Measurements from ENCODE around the gene SLC16A11. TPM values are rescaled to one million over a fixed set of nuclear protein-coding genes. Genes with fewer than 3 reads are reported as not detected.

Gene SLC16A11
- polyA plus RNA-seq, 1 donor from 2014 or later, result not detected

DNA sequence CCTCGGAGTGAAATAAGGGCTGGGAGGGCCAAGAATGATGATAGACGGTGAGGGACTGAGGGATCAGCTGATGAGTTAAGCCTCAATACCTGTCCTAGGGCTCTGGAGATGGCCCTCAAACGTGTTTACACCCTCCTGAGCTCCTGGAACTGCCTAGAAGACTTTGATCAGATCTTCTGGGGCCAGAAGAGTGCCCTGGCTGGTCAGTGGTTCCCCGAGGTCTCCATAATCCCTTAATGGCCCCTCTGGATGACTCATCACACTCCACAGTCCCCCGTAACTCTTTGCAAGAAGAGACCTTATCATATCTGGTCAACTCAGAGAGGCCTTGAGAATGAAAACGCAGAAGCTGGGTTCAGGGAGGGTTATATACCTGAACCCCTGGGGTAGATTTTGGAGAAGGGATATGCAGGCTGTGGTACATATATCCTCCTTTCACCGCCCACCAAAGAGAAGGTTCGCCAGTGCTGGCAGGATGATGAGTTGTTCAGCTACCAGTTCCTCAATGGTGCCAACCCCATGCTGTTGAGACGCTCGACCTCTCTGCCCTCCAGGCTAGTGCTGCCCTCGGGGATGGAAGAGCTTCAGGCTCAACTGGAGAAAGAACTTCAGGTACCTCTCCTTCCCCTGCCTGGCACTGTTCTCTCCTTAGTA lies 44.9 kb downstream of the SLC16A11 start:
- no peaks in the 10 kb centered on the region for H3K9me2 ChIP-seq (ENCODE audit: insufficient read depth, low read length)
- no peak overlapping the region for H3K4me3 ChIP-seq (ENCODE audit: low read length)
- no peak overlapping the region for H2AFZ ChIP-seq (ENCODE audit: low read depth, low read length)
- no peak overlapping the region for H3K27ac ChIP-seq (ENCODE audit: low read length)
- no peaks in the 10 kb centered on the region for H3K9me3 ChIP-seq (ENCODE audit: low read length)
- H3K4me2 ChIP-seq (ENCODE audit: low read length), result no peak overlapping the region
- no peak overlapping the region for H3K9ac ChIP-seq (ENCODE audit: low read length)
- no peaks in the 10 kb centered on the region for H4K20me1 ChIP-seq (ENCODE audit: insufficient read depth)
- H3F3A ChIP-seq (ENCODE audit: insufficient read depth, low read length, poor library complexity, severe bottlenecking), result no peaks in the 10 kb centered on the region
- TF ChIP-seq, protein P1, sequence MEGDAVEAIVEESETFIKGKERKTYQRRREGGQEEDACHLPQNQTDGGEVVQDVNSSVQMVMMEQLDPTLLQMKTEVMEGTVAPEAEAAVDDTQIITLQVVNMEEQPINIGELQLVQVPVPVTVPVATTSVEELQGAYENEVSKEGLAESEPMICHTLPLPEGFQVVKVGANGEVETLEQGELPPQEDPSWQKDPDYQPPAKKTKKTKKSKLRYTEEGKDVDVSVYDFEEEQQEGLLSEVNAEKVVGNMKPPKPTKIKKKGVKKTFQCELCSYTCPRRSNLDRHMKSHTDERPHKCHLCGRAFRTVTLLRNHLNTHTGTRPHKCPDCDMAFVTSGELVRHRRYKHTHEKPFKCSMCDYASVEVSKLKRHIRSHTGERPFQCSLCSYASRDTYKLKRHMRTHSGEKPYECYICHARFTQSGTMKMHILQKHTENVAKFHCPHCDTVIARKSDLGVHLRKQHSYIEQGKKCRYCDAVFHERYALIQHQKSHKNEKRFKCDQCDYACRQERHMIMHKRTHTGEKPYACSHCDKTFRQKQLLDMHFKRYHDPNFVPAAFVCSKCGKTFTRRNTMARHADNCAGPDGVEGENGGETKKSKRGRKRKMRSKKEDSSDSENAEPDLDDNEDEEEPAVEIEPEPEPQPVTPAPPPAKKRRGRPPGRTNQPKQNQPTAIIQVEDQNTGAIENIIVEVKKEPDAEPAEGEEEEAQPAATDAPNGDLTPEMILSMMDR (IDR thresholded peaks at IDR 0.05; ENCODE audit: poor library complexity, severe bottlenecking), result no peak
- no peak for TF ChIP-seq RAD21 (conservative IDR thresholded peaks at IDR 0.05)
- TF ChIP-seq MXI1 (conservative IDR thresholded peaks at IDR 0.05; ENCODE audit: poor library complexity, severe bottlenecking), result no peak
- no peak for TF ChIP-seq TAF1 (IDR thresholded peaks at IDR 0.05; ENCODE audit: low read depth)
- TF ChIP-seq, protein P2, sequence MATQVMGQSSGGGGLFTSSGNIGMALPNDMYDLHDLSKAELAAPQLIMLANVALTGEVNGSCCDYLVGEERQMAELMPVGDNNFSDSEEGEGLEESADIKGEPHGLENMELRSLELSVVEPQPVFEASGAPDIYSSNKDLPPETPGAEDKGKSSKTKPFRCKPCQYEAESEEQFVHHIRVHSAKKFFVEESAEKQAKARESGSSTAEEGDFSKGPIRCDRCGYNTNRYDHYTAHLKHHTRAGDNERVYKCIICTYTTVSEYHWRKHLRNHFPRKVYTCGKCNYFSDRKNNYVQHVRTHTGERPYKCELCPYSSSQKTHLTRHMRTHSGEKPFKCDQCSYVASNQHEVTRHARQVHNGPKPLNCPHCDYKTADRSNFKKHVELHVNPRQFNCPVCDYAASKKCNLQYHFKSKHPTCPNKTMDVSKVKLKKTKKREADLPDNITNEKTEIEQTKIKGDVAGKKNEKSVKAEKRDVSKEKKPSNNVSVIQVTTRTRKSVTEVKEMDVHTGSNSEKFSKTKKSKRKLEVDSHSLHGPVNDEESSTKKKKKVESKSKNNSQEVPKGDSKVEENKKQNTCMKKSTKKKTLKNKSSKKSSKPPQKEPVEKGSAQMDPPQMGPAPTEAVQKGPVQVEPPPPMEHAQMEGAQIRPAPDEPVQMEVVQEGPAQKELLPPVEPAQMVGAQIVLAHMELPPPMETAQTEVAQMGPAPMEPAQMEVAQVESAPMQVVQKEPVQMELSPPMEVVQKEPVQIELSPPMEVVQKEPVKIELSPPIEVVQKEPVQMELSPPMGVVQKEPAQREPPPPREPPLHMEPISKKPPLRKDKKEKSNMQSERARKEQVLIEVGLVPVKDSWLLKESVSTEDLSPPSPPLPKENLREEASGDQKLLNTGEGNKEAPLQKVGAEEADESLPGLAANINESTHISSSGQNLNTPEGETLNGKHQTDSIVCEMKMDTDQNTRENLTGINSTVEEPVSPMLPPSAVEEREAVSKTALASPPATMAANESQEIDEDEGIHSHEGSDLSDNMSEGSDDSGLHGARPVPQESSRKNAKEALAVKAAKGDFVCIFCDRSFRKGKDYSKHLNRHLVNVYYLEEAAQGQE (IDR thresholded peaks at IDR 0.05; ENCODE audit: borderline replicate concordance), result no peak
- no peak for TF ChIP-seq POLR2AphosphoS5 (IDR thresholded peaks at IDR 0.05)
- TF ChIP-seq EZH2 (IDR thresholded peaks at IDR 0.05; ENCODE audit: borderline replicate concordance, insufficient read depth, low read length, poor library complexity, severe bottlenecking), result no peak
- no peak for TF ChIP-seq SMC3 (conservative IDR thresholded peaks at IDR 0.05; ENCODE audit: poor library complexity)
- no peak for TF ChIP-seq EP300 (conservative IDR thresholded peaks at IDR 0.05; ENCODE audit: poor library complexity, severe bottlenecking)
- H3K79me2 ChIP-seq (replicated peaks; ENCODE audit: insufficient read depth, low read length), result no peaks in the 10 kb centered on the region
- H3K36me3 ChIP-seq (ENCODE audit: insufficient read depth, low read length), result no peaks in the 10 kb centered on the region
- peaks cover 9% of the 10 kb centered on the region for H3K27me3 ChIP-seq (ENCODE audit: insufficient read depth, low read depth, low read length)

DNA sequence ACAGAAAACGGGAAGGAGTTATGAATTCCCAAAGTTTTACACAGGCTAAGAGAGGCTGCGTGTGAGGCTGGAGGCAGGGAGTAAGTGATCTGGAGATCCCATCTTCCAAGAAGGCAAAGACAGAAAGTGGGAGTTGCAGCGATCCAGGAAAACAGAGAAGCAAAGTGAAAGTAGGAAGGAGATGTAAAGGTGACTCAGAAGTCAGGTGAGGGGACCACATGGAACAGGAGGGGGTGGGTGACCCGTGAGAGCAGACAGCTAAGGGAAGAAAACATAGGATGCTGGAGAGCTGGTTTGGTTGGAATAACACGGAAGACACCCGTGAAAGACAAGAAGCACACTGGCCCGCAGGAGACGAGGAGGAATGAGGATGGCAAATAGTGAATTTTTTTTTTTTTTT lies 46.7 kb downstream of the SLC16A11 start:
- Histone ChIP-seq H3K4me3 (ENCODE audit: low read length) (no peak overlapping the region), H3K4me2 (ENCODE audit: low read length) (no peak overlapping the region), H3K9me2 (ENCODE audit: insufficient read depth, low read length) (no peaks in the 10 kb centered on the region), H3K79me2 (replicated peaks; ENCODE audit: insufficient read depth, low read length) (no peaks in the 10 kb centered on the region), H4K20me1 (ENCODE audit: insufficient read depth) (no peaks in the 10 kb centered on the region), H3K9me3 (ENCODE audit: low read length) (no peaks in the 10 kb centered on the region), H3F3A (ENCODE audit: insufficient read depth, low read length, poor library complexity, severe bottlenecking) (no peaks in the 10 kb centered on the region), H3K27ac (ENCODE audit: low read length) (no peak overlapping the region), H3K9ac (ENCODE audit: low read length) (no peak overlapping the region), H2AFZ (ENCODE audit: low read depth, low read length) (no peak overlapping the region), H3K27me3 (ENCODE audit: insufficient read depth, low read depth, low read length) (peaks cover 9% of the 10 kb centered on the region), H3K36me3 (ENCODE audit: insufficient read depth, low read length) (no peaks in the 10 kb centered on the region)
- TF ChIP-seq POLR2AphosphoS5 (IDR thresholded peaks at IDR 0.05), result no peak
- TF ChIP-seq MXI1 (conservative IDR thresholded peaks at IDR 0.05; ENCODE audit: poor library complexity, severe bottlenecking), result no peak
- TF ChIP-seq EP300 (conservative IDR thresholded peaks at IDR 0.05; ENCODE audit: poor library complexity, severe bottlenecking), result no peak
- TF ChIP-seq, protein P2 (IDR thresholded peaks at IDR 0.05; ENCODE audit: borderline replicate concordance), result no peak
- TF ChIP-seq, protein P1 (IDR thresholded peaks at IDR 0.05; ENCODE audit: poor library complexity, severe bottlenecking), result no peak
- TF ChIP-seq RAD21 (conservative IDR thresholded peaks at IDR 0.05), result no peak
- TF ChIP-seq EZH2 (IDR thresholded peaks at IDR 0.05; ENCODE audit: borderline replicate concordance, insufficient read depth, low read length, poor library complexity, severe bottlenecking), result no peak
- TF ChIP-seq SMC3 (conservative IDR thresholded peaks at IDR 0.05; ENCODE audit: poor library complexity), result no peak
- TF ChIP-seq TAF1 (IDR thresholded peaks at IDR 0.05; ENCODE audit: low read depth), result no peak
